Stimulated activated CD4-positive, alpha-beta T cell treated with anti-CD3 and anti-CD28 coated beads, Interleukin-2, amount 100 ng/mL, for 48 hours (primary cell): Measurements from ENCODE around the gene NEK11.

ENCODE experiments used
- DNase-seq, 2 donors: peaks; one replicate each; pipeline ENCODE4 v3.0.0-alpha.2; 2020

NEK11 gene

GRCh38 chr3:131147534-131147933, 120.9 kb downstream of the NEK11 start:
- DNase-seq, result no peak

GRCh38 chr3:131158434-131158833, 131.8 kb downstream of the NEK11 start:
- no peak for DNase-seq

GRCh38 chr3:131162516-131162915, 135.8 kb downstream of the NEK11 start:
- no peak for DNase-seq

GRCh38 chr3:131167867-131168266, 141.2 kb downstream of the NEK11 start:
- no peak for DNase-seq

GRCh38 chr3:131169331-131169730, 142.7 kb downstream of the NEK11 start:
- DNase-seq, result no peak

GRCh38 chr3:131172502-131173200, 146.0 kb downstream of the NEK11 start:
- no peak for DNase-seq

- no peak for DNase-seq
Measured at GRCh38 chr3:131174752-131175151, 148.1 kb downstream of the NEK11 start.

GRCh38 chr3:131178710-131179375, 152.2 kb downstream of the NEK11 start:
- DNase-seq, result no peak

- DNase-seq, result no peak
Measured at GRCh38 chr3:131192701-131193100, 166.0 kb downstream of the NEK11 start.

- no peak for DNase-seq
Measured at GRCh38 chr3:131193641-131194238, 167.1 kb downstream of the NEK11 start.

- no peak for DNase-seq
Measured at GRCh38 chr3:131194816-131195215, 168.1 kb downstream of the NEK11 start.

- no peak for DNase-seq
Measured at GRCh38 chr3:131200636-131201199, 174.0 kb downstream of the NEK11 start.

GRCh38 chr3:131216330-131216729, 189.7 kb downstream of the NEK11 start:
- DNase-seq, result no peak

- DNase-seq, result no peak
Measured at GRCh38 chr3:131216801-131217200, 190.1 kb downstream of the NEK11 start.

GRCh38 chr3:131217296-131217741, 190.6 kb downstream of the NEK11 start:
- DNase-seq, result no peak

GRCh38 chr3:131218196-131218595, 191.5 kb downstream of the NEK11 start:
- no peak for DNase-seq

GRCh38 chr3:131221731-131222130, 195.1 kb downstream of the NEK11 start:
- no peak for DNase-seq

GRCh38 chr3:131222599-131222998, 195.9 kb downstream of the NEK11 start:
- DNase-seq, result no peak

GRCh38 chr3:131223373-131224289, 197.0 kb downstream of the NEK11 start:
- DNase-seq, result no peak

- DNase-seq, result no peak
Measured at GRCh38 chr3:131224886-131225550, 198.3 kb downstream of the NEK11 start.

- DNase-seq, result no peak
Measured at GRCh38 chr3:131228522-131228921, 201.8 kb downstream of the NEK11 start.
